ENCODE data around the gene HEATR3. TPM values are rescaled to one million over a fixed set of nuclear protein-coding genes. Genes with fewer than 3 reads are reported as not detected.

The HEATR3 gene
- total and polyA plus RNA-seq, 2 of the 13 experiments (the other 11 are each of a cell fraction or from before 2014, with no cell fraction given) = 22.4 to 52.4 TPM

- no peak for TF ChIP-seq ZEB1 (IDR thresholded peaks at IDR 0.05; ENCODE audit: insufficient replicate concordance, low read depth)
- TF ChIP-seq CEBPZ (IDR thresholded peaks at IDR 0.05; ENCODE audit: low read length) = no peak
- TF ChIP-seq MYPOP (CRISPR knock-in tag; IDR thresholded peaks at IDR 0.05) = peak; percentile 89
- no peak for TF ChIP-seq FOSL1 (CRISPR knock-in tag; IDR thresholded peaks at IDR 0.05; ENCODE audit: borderline replicate concordance)
- TF ChIP-seq ZNF430 (CRISPR knock-in tag; IDR thresholded peaks at IDR 0.05) = peak; percentile 80; the same call in 1 of the 2 replicates
- TF ChIP-seq ZNF788 (CRISPR knock-in tag; IDR thresholded peaks at IDR 0.05; ENCODE audit: borderline replicate concordance) = peak; percentile 93
- no peak for TF ChIP-seq NFYC (CRISPR knock-in tag; IDR thresholded peaks at IDR 0.05)
- TF ChIP-seq FIP1L1 (IDR thresholded peaks at IDR 0.05; ENCODE audit: borderline replicate concordance, insufficient read depth, low read depth, low read length) = no peak
- no peak for TF ChIP-seq PHB2 (IDR thresholded peaks at IDR 0.05; ENCODE audit: partially characterized antibody)
- TF ChIP-seq HDAC2 (CRISPR knock-in tag; IDR thresholded peaks at IDR 0.05) = peak; percentile 62
- TF ChIP-seq ZNF816 (CRISPR knock-in tag; IDR thresholded peaks at IDR 0.05; ENCODE audit: borderline replicate concordance) = 0 out of 2 replicates have a peak, but pooled peaks have one; percentile 18
- peak; percentile 79 for TF ChIP-seq ZNF639 (CRISPR knock-in tag; conservative IDR thresholded peaks at IDR 0.05)
- TF ChIP-seq KMT2A (CRISPR knock-in tag; IDR thresholded peaks at IDR 0.05) = peak; percentile 71; the same call in 1 of the 2 replicates
- no peak for TF ChIP-seq RERE (CRISPR knock-in tag; IDR thresholded peaks at IDR 0.05; ENCODE audit: low read depth)
- no peak for TF ChIP-seq TCF7 (IDR thresholded peaks at IDR 0.05; ENCODE audit: low read depth)
- peak; percentile 76; the same call in 1 of the 2 replicates for TF ChIP-seq E2F5 (CRISPR knock-in tag; conservative IDR thresholded peaks at IDR 0.05)
These were observed 87.2 kb downstream of the HEATR3 start, which contains the start of gene TENT4B (continued) for GRCh38 chr16:50152807-50153595.

All from HepG2 (cell line).